Hematopoietic multipotent progenitor cell treated with erythropoietin and hydrocortisone succinate and interleukin-3 and kit ligand, for 17 days (in vitro differentiated cells): ENCODE measurements around the gene ASL.
"Not testable (repeated sequence)": the region's sequence is repeated elsewhere in the genome, so short reads cannot be mapped to it uniquely, and the experiment has no call there.

Experiments used
- DNase-seq: peaks from one replicate; pipeline ENCODE4 v3.0.0-alpha.2; 2015; ENCODE audit warnings: low spot score

The ASL gene

GRCh38 chr7:66076462-66077329 lies 1.1 kb downstream of the ASL start:
- DNase-seq, result no peak

DNA sequence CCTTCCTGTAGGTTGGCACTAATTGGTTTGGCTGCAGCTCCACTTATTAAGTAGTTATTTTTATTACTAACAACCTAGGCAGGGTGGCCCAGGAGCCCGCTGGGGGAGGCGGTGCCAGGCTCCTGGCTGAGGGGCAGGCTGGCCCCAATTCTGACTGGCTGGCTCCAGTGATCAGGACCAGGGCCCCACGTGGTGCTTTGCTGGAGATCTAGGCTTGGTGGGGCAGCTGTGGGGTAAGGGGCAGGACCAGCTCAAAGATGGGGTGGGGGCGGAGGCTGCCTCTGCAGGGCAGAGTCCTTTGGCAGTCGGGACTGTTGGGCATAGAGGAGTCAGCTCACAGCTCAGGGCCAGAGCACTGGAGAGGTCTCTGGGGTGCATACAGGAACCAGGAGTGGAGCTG lies 2.4 kb downstream of the ASL start:
- no peak for DNase-seq

DNA sequence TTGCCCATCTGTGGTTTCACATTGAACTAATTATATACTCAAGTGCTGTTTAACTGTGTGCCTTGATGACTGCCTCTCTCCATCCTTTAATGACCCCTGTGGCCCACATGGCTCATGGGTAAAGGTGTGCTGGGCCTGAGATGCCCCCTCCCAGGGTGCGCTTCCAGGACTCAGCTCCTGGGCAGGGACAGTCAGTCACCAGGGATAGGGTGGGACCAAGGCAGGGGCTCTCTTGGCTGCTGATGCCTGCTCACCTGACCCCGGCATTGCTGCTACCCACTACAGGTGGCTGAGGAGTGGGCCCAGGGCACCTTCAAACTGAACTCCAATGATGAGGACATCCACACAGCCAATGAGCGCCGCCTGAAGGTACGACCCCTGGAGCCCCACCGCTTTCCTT lies 6.5 kb downstream of the ASL start:
- DNase-seq, result no peak

DNA sequence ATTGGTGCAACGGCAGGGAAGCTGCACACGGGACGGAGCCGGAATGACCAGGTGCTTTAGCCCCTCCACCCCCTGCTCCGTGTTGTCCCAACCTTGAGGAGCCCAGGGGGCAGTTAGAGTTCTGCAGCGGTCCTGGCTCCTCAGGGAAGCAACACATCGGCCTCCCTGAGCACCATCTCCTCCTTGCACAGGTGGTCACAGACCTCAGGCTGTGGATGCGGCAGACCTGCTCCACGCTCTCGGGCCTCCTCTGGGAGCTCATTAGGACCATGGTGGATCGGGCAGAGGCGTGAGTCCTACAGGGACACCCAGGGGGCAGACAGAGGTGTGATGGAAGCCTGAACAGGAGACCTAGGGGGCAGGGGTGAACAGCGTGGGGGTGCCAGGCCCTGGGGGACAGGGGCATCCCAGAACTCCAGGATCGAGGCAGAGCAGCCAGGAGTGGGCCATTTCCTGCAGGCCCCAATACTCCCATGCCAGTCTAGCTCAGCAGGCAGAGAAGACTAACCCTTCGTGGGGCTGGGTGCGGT lies 7.3 kb downstream of the ASL start:
- no peak for DNase-seq

GRCh38 chr7:66083677-66084076 lies 8.1 kb downstream of the ASL start:
- no peak for DNase-seq

DNA sequence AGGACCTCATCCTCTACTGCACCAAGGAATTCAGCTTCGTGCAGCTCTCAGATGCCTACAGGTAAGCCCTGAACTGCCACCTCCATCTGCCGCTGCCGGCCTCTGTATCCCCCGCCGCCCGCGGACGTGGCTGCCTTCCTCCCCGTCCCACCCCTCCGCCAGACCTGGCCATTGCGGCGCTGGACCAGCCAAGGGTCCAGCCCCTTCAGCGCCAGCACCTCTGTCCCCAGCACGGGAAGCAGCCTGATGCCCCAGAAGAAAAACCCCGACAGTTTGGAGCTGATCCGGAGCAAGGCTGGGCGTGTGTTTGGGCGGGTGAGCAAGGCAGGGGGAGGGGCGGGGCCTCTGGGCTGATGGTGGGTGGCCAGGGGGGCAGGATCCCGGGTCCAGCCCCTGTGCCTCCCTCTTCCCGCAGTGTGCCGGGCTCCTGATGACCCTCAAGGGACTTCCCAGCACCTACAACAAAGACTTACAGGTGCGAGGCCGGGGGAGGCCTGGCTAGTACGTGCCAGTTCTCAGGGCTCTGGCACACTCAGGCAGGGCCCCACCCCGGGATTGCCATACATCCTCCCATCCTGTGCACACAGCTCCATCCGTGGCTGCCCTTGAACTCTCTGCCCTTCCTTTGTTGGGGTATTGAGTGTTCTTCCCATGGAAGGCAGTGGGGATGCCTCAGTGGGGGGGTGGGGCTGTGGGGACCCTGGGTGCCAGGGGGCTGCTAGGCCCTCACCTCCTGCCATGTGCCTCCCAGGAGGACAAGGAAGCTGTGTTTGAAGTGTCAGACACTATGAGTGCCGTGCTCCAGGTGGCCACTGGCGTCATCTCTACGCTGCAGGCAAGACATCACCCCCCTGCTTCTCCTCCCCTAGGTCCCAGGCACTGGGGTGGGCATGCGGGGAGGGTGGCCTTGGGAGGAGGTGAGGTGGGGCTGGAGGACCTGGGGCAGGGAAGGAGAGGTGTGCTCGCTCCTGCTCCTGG lies 13.5 kb downstream of the ASL start:
- no peak for DNase-seq

DNA sequence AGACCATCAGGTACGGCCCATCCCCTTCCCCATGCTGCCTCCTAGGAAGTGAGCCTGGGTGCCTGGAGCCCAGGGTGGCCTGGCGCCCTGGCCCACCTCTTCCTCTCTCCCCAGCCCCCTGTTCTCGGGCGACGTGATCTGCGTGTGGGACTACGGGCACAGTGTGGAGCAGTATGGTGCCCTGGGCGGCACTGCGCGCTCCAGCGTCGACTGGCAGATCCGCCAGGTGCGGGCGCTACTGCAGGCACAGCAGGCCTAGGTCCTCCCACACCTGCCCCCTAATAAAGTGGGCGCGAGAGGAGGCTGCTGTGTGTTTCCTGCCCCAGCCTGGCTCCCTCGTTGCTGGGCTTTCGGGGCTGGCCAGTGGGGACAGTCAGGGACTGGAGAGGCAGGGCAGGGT lies 17.0 kb downstream of the ASL start:
- no peak for DNase-seq

DNA sequence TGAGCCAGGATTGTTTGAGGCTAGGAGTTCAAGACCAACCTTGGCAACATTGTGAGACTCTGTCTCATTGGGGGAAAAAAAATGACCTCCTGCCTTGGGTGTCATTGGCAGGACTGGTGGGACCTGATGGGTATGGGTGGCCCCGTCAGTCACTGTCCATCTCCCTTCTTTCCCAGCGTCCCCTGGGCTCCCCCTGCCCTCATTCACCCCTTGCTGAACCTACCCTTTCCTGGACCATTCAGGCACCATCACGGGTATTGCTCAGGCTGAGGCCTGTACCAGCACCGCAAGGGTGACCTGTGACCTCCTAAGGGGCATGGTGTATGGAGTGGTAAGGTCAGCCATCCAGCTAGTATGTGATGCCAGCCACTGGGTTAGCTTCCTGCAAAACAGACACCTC lies 19.4 kb downstream of the ASL start:
- no peak for DNase-seq

DNA sequence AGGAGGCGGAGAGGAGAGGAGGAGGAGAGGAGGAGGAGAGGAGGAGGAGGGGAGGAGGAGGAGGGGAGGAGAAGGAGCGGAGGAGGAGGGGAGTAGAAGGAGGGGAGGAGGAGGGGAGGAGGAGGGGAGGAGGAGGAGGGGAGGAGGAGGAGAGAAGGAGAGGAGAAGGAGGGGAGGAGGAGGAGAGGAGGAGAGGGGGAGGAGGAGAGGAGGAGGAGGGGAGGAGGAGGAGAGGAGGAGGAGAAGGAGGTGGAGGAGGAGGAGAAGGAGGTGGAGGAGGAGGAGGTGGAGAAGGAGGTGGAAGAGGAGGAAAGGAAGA lies 23.6 kb downstream of the ASL start:
- no peak for DNase-seq

DNA sequence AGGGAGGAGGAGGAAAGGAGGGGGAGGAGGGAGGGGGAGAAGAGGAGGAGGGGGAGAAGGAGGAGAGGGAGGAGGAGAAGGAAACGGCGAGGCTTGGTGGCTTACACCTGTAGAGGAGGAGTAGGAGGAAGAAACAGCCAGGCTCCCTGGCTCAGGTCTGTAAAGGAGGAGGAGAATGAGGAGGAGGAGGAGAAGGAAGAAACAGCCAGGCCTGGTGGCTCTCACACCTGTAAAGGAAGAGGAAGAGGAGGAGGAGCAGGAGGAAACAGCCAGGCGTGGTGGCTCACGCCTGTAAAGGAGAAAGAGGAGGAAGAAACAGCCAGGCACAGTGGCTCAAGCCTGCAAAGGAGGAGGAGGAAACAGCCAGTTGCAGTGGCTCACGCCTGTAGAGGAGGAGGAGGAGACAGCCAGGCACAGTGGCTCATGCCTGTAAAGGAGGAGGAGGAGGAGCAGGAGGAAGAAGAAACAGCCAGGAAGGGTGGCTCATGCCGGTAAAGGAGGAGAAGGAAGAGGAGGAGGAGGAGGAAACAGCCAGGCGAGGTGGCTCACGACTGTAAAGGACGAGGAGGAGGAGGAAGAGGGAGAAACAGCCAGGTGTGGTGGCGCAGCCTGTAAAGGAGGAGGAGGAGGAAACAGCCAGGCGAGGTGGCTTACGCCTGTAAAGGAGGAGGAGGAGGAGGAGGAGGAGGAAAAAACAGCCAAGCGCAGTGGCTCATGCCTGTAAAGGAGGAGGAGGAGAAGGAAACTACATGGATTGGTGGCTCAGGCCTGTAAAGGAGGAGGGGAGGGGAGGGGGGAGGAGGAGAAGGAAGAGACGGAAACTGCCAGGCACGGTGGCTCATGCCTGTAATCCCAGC lies 24.2 kb downstream of the ASL start:
- DNase-seq, result no peak

DNA sequence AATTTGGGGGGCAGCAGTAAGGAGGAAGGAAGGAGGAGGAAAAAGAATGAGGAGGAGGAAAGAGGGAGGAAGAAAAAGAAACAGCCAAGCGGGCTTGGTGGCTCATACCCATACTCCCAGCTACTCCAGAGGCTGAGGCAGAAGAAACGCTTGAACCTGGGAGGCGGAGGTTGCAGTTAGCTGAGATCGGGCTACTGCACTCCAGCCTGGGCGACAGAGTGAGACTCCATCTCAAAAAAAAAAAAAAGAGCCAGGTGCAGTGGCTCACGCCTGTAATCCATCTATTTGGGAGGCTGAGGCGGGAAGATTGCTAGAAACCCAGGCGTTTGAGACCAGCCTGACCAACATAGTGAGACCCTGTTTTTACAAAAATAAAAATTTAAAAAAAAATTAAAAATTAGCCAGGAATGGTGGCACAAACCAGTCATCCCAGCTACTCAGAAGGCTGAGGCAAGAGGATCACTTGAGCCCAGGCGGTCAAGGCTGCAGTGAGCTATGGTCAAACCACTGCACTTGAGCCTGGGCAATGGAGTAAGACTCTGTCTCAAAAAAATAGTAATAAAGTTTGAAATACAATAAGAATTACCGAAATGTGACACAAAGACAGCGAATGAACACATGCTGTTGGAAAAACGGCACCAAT lies 24.9 kb downstream of the ASL start:
- no peak for DNase-seq

GRCh38 chr7:66102168-66102567 lies 26.5 kb downstream of the ASL start:
- not testable (repeated sequence) for DNase-seq

DNA sequence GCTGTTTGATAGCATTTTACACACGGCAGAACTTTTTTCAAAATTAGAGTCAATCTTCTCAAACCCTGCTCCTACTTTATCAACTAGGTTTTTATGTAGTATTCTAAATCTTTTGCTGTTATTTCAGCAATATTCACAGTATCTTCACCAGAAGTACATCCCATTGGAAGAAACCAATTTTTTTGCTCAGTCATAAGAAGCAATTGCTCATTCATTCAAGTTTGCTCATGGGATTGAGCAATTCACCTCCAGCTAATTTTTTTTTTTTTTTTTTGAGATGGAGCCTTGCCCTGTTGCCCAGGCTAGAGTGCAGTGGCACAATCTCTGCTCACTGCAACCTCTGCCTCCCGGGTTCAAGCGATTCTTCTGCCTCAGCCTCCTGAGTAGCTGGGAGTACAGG lies 28.4 kb downstream of the ASL start:
- DNase-seq, result not testable (repeated sequence)

GRCh38 chr7:66105263-66105748 lies 29.7 kb downstream of the ASL start:
- no peak for DNase-seq

- DNase-seq, result not testable (repeated sequence)
Observed at GRCh38 chr7:66108410-66108809, 32.8 kb downstream of the ASL start.

- no peak for DNase-seq
Observed at GRCh38 chr7:66110856-66111255, 35.2 kb downstream of the ASL start.

- peak; percentile 64 for DNase-seq
Observed at GRCh38 chr7:66114743-66115649, 39.4 kb downstream of the ASL start, which contains the start of gene CRCP. Gene CRCP, plus strand, starts transcription at chr7:66114847. Its CDS starts 116 bp downstream, at chr7:66114963.

DNA sequence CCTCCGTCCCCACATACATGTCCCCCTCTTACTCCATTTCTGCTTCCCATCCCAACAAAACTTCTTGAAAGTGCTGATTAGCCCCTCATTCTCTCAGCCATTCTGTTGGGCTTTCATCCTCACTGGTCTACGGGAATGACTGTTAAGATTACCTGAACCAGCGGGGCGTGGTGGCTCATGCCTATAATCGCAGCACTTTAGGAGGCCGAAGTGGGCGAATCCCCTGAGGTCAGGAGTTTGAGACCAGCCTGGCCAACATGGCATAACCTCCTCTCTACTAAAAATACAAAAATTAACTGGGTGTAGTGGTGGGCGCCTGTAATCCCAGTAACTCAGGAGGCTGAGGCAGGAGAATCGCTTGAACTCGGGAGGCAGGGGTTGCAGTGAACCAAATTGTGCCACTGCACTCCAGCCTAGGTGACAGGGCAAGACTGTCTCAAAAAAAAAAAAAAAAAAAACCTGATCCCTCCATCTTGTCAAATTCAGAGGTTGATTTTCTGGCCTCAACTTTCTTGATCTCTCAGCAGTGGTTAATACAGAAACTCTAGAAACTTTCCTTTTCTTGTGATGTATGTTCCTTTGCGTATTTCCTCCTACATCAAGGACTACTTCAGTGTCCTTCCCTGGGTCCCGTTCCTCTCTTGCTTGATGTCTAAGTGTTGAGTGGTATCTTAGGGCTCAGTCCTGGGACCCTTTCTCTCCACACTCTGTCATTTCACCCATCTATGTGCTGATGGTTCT lies 41.2 kb downstream of the ASL start:
- DNase-seq, result not testable (repeated sequence)

DNA sequence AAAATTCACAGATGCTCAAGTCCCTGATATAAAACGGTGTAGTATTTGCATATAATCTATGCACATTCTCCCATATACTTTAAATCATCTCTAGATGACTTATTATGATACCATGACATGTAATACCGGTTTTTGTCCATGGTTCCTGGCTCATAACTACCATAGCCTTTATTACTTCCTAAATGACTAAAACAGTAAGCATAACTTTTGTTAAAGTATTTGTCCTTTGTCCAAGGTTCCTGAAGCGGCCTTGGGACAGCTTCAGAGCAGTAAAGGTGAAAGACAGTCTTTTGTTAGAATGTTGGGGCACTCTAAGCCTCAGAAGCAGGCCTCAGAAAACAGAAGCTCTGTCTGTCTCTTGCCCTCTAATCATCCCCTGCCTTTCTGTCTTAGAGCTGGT lies 43.0 kb downstream of the ASL start:
- DNase-seq, result no peak
